ENCODE data around the gene KAT2B. TPM values are rescaled to one million over a fixed set of nuclear protein-coding genes. Genes with fewer than 3 reads are reported as not detected.

The KAT2B gene
- polyA plus RNA-seq, 1 donor from 2014 or later: 14.2 TPM

DNA sequence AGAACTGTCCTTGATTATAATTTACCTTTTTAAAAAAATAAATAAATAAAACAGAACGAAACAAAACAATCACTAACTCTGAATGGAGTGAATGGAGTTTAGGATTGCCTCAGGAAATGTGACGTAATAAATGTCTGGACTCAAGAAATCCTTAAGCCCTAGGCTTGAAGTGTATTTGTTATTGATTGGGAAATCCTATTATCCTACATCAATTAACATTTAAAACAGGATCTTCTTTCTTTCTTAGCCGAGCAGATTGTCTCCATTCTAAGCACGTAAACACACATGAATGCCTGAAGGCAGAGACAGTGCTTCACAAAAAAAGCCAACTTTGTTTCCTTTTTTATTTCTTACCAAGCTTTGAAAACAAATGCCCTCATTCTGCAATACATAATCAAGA, 33.4 kb downstream of the KAT2B start:
- Histone ChIP-seq H3K79me2 (replicated peaks; ENCODE audit: insufficient read depth, low read length) (no peaks in the 10 kb centered on the region), H3K4me2 (ENCODE audit: low read length) (no peak overlapping the region), H4K20me1 (ENCODE audit: insufficient read depth) (no peaks in the 10 kb centered on the region), H3F3A (ENCODE audit: insufficient read depth, low read length, poor library complexity, severe bottlenecking) (no peaks in the 10 kb centered on the region), H3K9me2 (ENCODE audit: insufficient read depth, low read length) (no peaks in the 10 kb centered on the region), H3K27me3 (ENCODE audit: insufficient read depth, low read depth, low read length) (no peaks in the 10 kb centered on the region), H2AFZ (ENCODE audit: low read depth, low read length) (no peak overlapping the region), H3K9ac (ENCODE audit: low read length) (no peak overlapping the region), H3K36me3 (ENCODE audit: insufficient read depth, low read length) (no peaks in the 10 kb centered on the region), H3K9me3 (ENCODE audit: low read length) (no peaks in the 10 kb centered on the region), H3K4me3 (ENCODE audit: low read length) (no peak overlapping the region), H3K27ac (ENCODE audit: low read length) (no peak overlapping the region)
- TF ChIP-seq RAD21 (conservative IDR thresholded peaks at IDR 0.05): no peak
- TF ChIP-seq EP300 (conservative IDR thresholded peaks at IDR 0.05; ENCODE audit: poor library complexity, severe bottlenecking): no peak
- TF ChIP-seq, protein P1, sequence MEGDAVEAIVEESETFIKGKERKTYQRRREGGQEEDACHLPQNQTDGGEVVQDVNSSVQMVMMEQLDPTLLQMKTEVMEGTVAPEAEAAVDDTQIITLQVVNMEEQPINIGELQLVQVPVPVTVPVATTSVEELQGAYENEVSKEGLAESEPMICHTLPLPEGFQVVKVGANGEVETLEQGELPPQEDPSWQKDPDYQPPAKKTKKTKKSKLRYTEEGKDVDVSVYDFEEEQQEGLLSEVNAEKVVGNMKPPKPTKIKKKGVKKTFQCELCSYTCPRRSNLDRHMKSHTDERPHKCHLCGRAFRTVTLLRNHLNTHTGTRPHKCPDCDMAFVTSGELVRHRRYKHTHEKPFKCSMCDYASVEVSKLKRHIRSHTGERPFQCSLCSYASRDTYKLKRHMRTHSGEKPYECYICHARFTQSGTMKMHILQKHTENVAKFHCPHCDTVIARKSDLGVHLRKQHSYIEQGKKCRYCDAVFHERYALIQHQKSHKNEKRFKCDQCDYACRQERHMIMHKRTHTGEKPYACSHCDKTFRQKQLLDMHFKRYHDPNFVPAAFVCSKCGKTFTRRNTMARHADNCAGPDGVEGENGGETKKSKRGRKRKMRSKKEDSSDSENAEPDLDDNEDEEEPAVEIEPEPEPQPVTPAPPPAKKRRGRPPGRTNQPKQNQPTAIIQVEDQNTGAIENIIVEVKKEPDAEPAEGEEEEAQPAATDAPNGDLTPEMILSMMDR (IDR thresholded peaks at IDR 0.05; ENCODE audit: poor library complexity, severe bottlenecking): no peak
- no peak for TF ChIP-seq POLR2AphosphoS5 (IDR thresholded peaks at IDR 0.05)
- TF ChIP-seq TAF1 (IDR thresholded peaks at IDR 0.05; ENCODE audit: low read depth): no peak
- no peak for TF ChIP-seq MXI1 (conservative IDR thresholded peaks at IDR 0.05; ENCODE audit: poor library complexity, severe bottlenecking)
- TF ChIP-seq EZH2 (IDR thresholded peaks at IDR 0.05; ENCODE audit: borderline replicate concordance, insufficient read depth, low read length, poor library complexity, severe bottlenecking): no peak
- no peak for TF ChIP-seq SMC3 (conservative IDR thresholded peaks at IDR 0.05; ENCODE audit: poor library complexity)
- TF ChIP-seq, protein P2, sequence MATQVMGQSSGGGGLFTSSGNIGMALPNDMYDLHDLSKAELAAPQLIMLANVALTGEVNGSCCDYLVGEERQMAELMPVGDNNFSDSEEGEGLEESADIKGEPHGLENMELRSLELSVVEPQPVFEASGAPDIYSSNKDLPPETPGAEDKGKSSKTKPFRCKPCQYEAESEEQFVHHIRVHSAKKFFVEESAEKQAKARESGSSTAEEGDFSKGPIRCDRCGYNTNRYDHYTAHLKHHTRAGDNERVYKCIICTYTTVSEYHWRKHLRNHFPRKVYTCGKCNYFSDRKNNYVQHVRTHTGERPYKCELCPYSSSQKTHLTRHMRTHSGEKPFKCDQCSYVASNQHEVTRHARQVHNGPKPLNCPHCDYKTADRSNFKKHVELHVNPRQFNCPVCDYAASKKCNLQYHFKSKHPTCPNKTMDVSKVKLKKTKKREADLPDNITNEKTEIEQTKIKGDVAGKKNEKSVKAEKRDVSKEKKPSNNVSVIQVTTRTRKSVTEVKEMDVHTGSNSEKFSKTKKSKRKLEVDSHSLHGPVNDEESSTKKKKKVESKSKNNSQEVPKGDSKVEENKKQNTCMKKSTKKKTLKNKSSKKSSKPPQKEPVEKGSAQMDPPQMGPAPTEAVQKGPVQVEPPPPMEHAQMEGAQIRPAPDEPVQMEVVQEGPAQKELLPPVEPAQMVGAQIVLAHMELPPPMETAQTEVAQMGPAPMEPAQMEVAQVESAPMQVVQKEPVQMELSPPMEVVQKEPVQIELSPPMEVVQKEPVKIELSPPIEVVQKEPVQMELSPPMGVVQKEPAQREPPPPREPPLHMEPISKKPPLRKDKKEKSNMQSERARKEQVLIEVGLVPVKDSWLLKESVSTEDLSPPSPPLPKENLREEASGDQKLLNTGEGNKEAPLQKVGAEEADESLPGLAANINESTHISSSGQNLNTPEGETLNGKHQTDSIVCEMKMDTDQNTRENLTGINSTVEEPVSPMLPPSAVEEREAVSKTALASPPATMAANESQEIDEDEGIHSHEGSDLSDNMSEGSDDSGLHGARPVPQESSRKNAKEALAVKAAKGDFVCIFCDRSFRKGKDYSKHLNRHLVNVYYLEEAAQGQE (IDR thresholded peaks at IDR 0.05; ENCODE audit: borderline replicate concordance): no peak

DNA sequence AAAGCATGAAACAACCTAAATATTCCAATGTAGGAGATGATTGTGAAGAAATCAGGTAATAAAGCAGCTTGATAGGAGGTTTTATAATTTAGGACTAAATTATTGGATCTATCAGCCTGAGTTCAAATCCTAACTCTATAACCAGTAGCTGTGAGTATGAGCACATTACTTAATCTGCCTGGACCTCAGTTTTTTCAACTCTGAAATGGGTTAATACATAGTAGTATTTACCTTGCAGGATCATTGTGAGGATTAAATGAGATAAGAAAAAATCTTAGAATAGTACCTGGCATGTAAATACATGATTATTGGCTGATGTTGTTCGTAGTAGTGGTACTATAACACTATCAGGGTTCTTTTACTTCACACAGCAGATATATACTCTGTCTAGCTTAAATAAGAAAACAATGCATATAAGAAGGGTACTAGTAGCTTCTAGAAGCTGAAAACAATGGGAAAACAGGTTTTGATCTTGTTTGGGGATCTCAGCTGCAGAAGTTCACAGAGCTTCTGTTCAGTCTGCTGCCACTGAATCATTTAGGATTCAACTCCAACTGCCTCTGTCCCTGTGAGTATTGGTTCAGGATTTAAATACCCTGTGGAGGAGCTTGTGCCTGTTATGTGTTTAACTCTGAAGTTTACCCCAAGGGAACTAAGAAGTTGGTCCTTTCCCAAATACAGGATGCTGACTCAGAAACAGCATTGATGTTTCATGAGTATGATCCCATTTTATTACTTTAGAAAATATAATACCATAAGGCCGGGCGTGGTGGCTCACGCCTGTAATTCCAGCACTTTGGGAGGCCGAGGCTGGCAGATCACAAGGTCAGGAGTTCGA, 34.2 kb downstream of the KAT2B start:
- no peak overlapping the region for H3K4me2 ChIP-seq (ENCODE audit: low read length)
- no peaks in the 10 kb centered on the region for H3K79me2 ChIP-seq (replicated peaks; ENCODE audit: insufficient read depth, low read length)
- no peaks in the 10 kb centered on the region for H4K20me1 ChIP-seq (ENCODE audit: insufficient read depth)
- no peaks in the 10 kb centered on the region for H3K9me3 ChIP-seq (ENCODE audit: low read length)
- no peak overlapping the region for H3K4me3 ChIP-seq (ENCODE audit: low read length)
- H2AFZ ChIP-seq (ENCODE audit: low read depth, low read length): no peak overlapping the region
- TF ChIP-seq POLR2AphosphoS5 (IDR thresholded peaks at IDR 0.05): no peak
- no peak for TF ChIP-seq TAF1 (IDR thresholded peaks at IDR 0.05; ENCODE audit: low read depth)
- TF ChIP-seq SMC3 (conservative IDR thresholded peaks at IDR 0.05; ENCODE audit: poor library complexity): no peak
- no peak for TF ChIP-seq EZH2 (IDR thresholded peaks at IDR 0.05; ENCODE audit: borderline replicate concordance, insufficient read depth, low read length, poor library complexity, severe bottlenecking)
- no peak for TF ChIP-seq EP300 (conservative IDR thresholded peaks at IDR 0.05; ENCODE audit: poor library complexity, severe bottlenecking)
- no peak for TF ChIP-seq MXI1 (conservative IDR thresholded peaks at IDR 0.05; ENCODE audit: poor library complexity, severe bottlenecking)
- TF ChIP-seq, protein P1 (IDR thresholded peaks at IDR 0.05; ENCODE audit: poor library complexity, severe bottlenecking): no peak
- no peak for TF ChIP-seq RAD21 (conservative IDR thresholded peaks at IDR 0.05)
- TF ChIP-seq, protein P2 (IDR thresholded peaks at IDR 0.05; ENCODE audit: borderline replicate concordance): no peak
- no peaks in the 10 kb centered on the region for H3K9me2 ChIP-seq (ENCODE audit: insufficient read depth, low read length)
- H3K9ac ChIP-seq (ENCODE audit: low read length): no peak overlapping the region
- H3F3A ChIP-seq (ENCODE audit: insufficient read depth, low read length, poor library complexity, severe bottlenecking): no peaks in the 10 kb centered on the region
- no peaks in the 10 kb centered on the region for H3K27me3 ChIP-seq (ENCODE audit: insufficient read depth, low read depth, low read length)
- no peak overlapping the region for H3K27ac ChIP-seq (ENCODE audit: low read length)
- no peaks in the 10 kb centered on the region for H3K36me3 ChIP-seq (ENCODE audit: insufficient read depth, low read length)

Data from neural cell (in vitro differentiated cells).